Esophagus squamous epithelium (tissue), 4 donors: ENCODE data around the gene SHISA4.
"Not testable (repeated sequence)": the region's sequence is repeated elsewhere in the genome, so short reads cannot be mapped to it uniquely, and the experiment has no call there.

Experiments used
- CTCF ChIP-seq, 6 experiments: fragments of 450-650 bp in 4 of 6; fragments of 200-600 bp in 2 of 6; sonication (generic) in 2 of 6; IDR thresholded peaks; one replicate each; pipeline ENCODE4 v1.5.1; 2016 to 2019; ENCODE audit warnings: antibody characterized with exemption in 6 of 6, mild to moderate bottlenecking in 4 of 6, moderate library complexity in 4 of 6
- POLR2A ChIP-seq, 4 donors: fragments of 450-650 bp; IDR thresholded peaks; one replicate each; pipeline ENCODE4 v1.6.1; 2017; ENCODE audit warnings: antibody characterized with exemption in 4 of 4, mild to moderate bottlenecking in 4 of 4, moderate library complexity in 3 of 4

- TF ChIP-seq CTCF, POLR2A (IDR thresholded peaks at IDR 0.05): not testable (repeated sequence)
Observed at GRCh38 chr1:201940316-201940715, 51.6 kb downstream of the SHISA4 start.
